ENCODE data around the gene RNASE1. TPM values are rescaled to one million over a fixed set of nuclear protein-coding genes. Genes with fewer than 3 reads are reported as not detected.
A peak's percentile ranks its signal among the peaks of the same experiment; 100 is the strongest.

Gene RNASE1
- total RNA-seq, 1 experiment from 2014 or later = 1.9 TPM

DNA sequence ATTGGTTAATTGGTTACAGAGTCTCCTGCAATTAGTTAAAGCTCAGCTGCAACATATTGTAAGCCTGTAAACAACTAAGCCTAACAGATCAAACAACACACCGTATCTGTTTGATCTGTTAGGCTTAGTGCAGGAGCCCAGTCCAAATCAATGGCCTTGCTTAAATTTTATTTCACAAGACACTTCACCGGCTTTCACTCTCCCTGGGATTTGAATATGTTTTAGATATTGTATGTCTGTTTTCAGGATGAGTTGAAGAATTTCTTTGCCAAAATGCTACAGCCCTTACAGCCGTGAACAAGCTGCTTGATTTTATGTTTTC, 5.5 kb upstream of the RNASE1 start:
- no peak for DNase-seq (ENCODE audit: low read depth)

- no peak for DNase-seq (ENCODE audit: low read depth)
These were observed 4.9 kb upstream of the RNASE1 start for GRCh38 chr14:20807304-20808161.

- no peak for DNase-seq (ENCODE audit: low read depth)
These were observed 2.8 kb upstream of the RNASE1 start for GRCh38 chr14:20805485-20805884.

DNA sequence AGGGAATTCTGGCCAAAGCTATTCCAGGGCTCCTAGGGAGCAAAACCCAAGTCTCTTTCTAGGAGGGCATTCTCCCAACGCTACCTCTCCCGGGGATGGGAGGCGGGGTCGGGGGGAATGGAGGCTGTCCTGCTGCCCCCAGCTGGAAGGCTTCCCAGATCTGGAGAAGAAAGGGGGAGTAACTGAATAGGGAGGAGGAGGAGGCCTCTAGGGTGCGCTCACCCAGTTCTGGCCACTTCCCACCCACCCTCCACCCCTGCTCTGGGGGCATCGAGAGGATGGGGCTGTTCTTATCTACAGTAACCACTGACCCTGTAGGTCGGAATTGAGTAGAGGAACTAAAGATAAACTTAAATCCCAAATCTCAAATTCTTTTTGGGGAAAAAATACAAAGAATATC, 579 bp upstream of the RNASE1 start:
- no peak for DNase-seq (ENCODE audit: low read depth)

DNA sequence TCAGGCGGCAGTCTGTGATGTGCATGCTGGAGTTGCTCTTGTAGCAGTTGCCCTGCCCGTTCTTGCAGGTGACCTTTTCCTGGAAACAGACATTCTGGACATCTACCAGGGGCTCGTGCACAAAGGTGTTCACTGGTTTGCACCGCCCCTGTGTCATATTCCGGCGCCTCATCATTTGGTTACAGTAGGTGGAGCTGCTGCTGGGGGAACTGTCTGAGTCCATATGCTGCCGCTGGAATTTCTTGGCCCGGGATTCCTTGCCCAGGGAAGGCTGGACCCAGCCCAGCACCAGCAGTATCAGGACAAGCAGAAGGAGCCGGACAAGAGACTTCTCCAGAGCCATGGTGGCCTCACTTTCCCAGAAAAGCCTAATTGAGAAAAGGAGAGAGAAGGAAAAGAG, 918 bp downstream of the RNASE1 start:
- DNase-seq (ENCODE audit: low read depth) = peak; percentile 41

DNA sequence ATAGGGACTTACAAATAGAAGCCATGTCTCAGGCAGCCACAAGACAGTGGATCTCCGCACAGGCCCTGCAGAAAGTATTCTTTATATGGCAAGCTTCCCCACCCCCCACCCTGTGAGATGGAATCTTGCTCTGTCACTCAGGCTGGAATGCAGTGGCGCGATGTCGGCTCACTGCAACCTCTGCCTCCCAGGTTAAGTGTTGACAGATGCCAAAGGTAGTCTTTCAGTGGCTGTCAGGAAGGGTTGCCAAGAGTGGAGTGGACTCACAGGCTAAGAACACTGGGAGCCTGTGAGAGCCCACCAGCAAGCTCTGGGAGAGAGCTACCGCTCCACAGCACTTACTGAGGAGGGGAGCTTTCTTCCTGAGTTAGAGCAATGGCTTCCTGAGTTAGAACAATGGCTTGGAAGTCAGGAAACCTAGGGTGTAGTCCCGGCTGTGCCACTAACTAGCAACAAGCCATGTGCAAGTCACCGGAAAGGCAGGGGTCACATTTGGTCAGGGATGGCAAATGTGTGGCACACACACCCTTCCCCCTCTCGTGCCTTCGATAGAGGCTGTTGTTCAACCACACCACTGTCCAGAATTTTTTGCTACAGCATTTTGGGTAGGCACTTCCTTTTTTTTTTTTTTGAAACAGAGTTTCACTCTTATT, 2.6 kb downstream of the RNASE1 start:
- DNase-seq (ENCODE audit: low read depth) = no peak

DNA sequence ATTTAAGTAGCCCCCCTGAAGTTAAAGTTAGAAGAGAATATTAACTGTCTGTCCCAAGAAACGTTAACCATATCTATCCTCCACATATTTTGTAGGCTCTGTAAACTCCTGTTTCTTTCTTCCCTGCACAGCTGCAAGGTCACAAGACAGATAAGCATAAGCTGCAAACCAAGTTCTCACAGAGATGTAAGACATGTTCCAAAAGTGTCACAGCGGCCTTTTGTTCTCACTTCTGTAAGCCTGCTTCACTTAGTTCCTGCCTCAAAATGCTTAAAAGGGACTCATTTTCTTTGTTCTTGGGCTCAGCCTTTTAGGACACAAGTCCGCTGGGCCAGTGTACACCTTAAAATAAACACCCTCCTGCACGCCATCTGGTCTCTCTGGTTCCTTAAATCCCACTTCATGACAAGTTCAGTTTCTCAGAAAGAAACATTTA, 3.2 kb downstream of the RNASE1 start:
- DNase-seq (ENCODE audit: low read depth) = no peak

DNA sequence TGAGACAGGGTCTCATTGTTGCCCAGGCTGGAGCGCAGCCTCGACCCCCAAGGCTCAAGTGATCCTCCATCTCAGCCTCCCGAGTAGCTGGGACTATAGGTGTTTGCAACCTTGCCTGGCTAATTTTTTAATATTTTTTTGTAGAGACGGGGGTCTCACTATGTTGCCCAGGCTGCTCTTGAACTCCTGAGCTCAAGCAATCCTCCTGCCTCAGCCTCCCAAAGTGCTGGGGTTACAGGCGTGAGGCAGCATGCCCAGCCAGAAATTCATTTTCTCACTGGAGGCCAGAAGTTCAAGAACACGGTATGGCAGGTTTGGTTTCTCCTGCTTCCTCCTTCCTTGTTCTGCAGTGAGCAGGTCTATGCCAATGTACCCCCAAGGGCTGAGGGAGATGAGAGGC, 3.7 kb downstream of the RNASE1 start:
- DNase-seq (ENCODE audit: low read depth) = no peak

- DNase-seq (ENCODE audit: low read depth) = no peak
These were observed 4.3 kb downstream of the RNASE1 start for GRCh38 chr14:20798318-20798717.

DNA sequence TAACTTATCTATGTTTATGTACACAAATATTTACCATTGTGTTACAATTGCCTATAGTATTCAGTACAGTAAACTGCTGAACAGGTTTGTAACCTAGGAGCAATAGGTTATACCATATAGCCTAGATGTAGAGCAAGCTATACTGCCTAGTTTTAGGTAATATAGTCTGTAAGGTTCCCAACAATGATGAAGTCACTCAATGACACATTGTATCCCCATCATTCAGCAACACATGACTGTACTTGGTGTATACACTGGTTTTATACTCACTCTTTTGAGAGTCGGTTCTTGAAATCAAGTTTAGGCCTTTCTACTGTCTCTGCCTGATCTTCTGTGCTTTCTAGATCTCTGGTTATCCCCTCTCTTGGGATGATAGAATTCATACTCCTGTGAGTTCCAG, 5.5 kb downstream of the RNASE1 start:
- DNase-seq (ENCODE audit: low read depth) = no peak

GRCh38 chr14:20794644-20795369, 7.8 kb downstream of the RNASE1 start:
- DNase-seq (ENCODE audit: low read depth) = no peak

DNA sequence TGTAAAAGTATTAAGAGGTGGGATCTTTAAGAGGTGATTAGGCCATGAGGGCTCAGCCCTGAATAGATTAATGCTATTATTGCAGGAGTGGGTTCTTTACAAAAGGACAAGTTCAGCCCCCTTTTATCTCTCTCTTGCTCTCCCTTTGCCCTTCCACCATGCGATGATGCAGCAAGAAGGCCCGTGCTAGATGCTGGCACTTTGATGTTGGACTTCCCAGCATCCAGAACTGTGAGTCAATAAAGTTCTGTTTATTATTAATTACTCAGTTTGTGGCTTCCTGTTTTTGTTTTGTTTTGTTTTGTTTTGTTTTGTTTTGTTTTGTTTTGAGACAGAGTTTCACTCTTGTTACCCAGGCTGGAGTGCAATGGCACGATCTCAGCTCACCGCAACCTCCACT, 10.1 kb downstream of the RNASE1 start:
- DNase-seq (ENCODE audit: low read depth) = no peak

GRCh38 chr14:20791597-20791996, 11.0 kb downstream of the RNASE1 start:
- no peak for DNase-seq (ENCODE audit: low read depth)

- no peak for DNase-seq (ENCODE audit: low read depth)
These were observed 11.5 kb downstream of the RNASE1 start for GRCh38 chr14:20791187-20791586.

GRCh38 chr14:20790464-20791116, 12.1 kb downstream of the RNASE1 start:
- DNase-seq (ENCODE audit: low read depth) = no peak

GRCh38 chr14:20789230-20789813, 13.3 kb downstream of the RNASE1 start:
- no peak for DNase-seq (ENCODE audit: low read depth)

DNA sequence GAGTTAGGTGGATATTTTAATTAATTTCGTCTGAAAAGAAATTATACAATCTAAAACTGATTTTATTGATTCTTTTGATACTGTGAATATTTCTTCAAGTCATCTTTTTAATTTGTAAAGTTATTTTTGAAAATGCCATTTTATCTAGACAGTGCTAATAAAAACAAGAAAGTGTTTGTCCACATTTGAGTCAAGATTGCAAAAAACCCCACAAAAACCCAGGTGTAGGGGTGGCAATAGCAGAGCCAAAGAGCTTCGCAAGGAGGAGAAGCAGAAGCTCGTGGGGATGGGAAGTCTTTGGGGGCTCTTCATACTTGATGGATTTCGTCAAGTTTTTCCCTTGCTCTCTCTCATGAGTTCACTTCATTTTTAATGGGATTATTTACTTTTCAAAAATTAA, 15.6 kb downstream of the RNASE1 start:
- DNase-seq (ENCODE audit: low read depth) = no peak

- no peak for DNase-seq (ENCODE audit: low read depth)
These were observed 20.3 kb downstream of the RNASE1 start for GRCh38 chr14:20782280-20782890.

- DNase-seq (ENCODE audit: low read depth) = no peak
These were observed 20.8 kb downstream of the RNASE1 start for GRCh38 chr14:20781803-20782202.

DNA sequence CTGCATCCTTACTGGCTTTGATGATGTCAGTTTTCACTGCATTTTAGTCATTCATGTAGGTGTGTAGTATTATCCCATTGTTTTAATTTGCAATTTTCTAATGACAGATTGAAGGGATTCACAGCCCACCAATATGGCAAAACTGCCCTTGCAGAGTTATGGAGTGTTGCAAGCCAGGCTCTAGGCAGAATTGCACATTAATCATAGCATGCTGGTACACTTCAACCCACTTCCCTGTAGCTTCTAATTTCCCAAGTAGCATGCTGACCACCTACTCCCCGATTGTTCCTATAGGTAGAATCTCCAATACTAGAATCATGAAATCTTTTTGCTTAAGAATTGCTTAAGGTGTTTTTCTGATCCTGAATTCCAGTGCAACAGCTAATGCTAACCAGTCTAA, 26.7 kb downstream of the RNASE1 start:
- no peak for DNase-seq (ENCODE audit: low read depth)

GRCh38 chr14:20775043-20775442, 27.6 kb downstream of the RNASE1 start:
- no peak for DNase-seq (ENCODE audit: low read depth)
